Measurements from ENCODE around the gene EXOC4. TPM values are rescaled to one million over a fixed set of nuclear protein-coding genes. Genes with fewer than 3 reads are reported as not detected.
A peak's percentile ranks its signal among the peaks of the same experiment; 100 is the strongest.

The EXOC4 gene
- total RNA-seq, 2 donors from 2014 or later, result 106 to 115 TPM

- H3K9me3 ChIP-seq (ENCODE audit: control insufficient read depth, low read length), result no peaks in the 10 kb centered on the region
- H3K36me3 ChIP-seq (ENCODE audit: control insufficient read depth, insufficient read depth, low read length), result no peaks in the 10 kb centered on the region
- no peak overlapping the region for H3K27ac ChIP-seq (ENCODE audit: low read depth, low read length)
- H3K4me1 ChIP-seq (ENCODE audit: control insufficient read depth, insufficient read depth, low read length), result peaks cover 35% of the 10 kb centered on the region
- Mint-ChIP-seq H3K27ac (no peak overlapping the region), H3K36me3 (ENCODE audit: low read depth) (no peaks in the 10 kb centered on the region), H3K27me3 (ENCODE audit: insufficient read depth) (no peaks in the 10 kb centered on the region), H3K9me3 (no peaks in the 10 kb centered on the region), H3K4me1 (peaks cover 63% of the 10 kb centered on the region), H3K4me3 (no peak overlapping the region)
- no peak for TF ChIP-seq CTCF (conservative IDR thresholded peaks at IDR 0.05)
- H3K4me3 ChIP-seq (ENCODE audit: low read length), result no peak overlapping the region
- H3K9ac ChIP-seq (ENCODE audit: extremely low read depth, low read length, poor library complexity, severe bottlenecking), result no peak overlapping the region
- no peak for DNase-seq
- no peaks in the 10 kb centered on the region for H3K27me3 ChIP-seq (ENCODE audit: control insufficient read depth, insufficient read depth, low read length, poor library complexity, severe bottlenecking)
Observed at GRCh38 chr7:133770863-133771492, 518.1 kb downstream of the EXOC4 start.

- peaks cover 31% of the 10 kb centered on the region for H3K4me1 ChIP-seq (ENCODE audit: control insufficient read depth, insufficient read depth, low read length)
- no peaks in the 10 kb centered on the region for H3K27me3 ChIP-seq (ENCODE audit: control insufficient read depth, insufficient read depth, low read length, poor library complexity, severe bottlenecking)
- Mint-ChIP-seq H3K4me3 (no peak overlapping the region), H3K27ac (no peak overlapping the region), H3K36me3 (ENCODE audit: low read depth) (no peaks in the 10 kb centered on the region), H3K4me1 (peaks cover 58% of the 10 kb centered on the region), H3K9me3 (no peaks in the 10 kb centered on the region), H3K27me3 (ENCODE audit: insufficient read depth) (no peaks in the 10 kb centered on the region)
- 96% methylated on average over 3 to 4 of the region's 4 CpGs for WGBS, 2 experiments (ENCODE audit: insufficient coverage in 1 of 2, insufficient read length in 1 of 2)
- no peak overlapping the region for H3K4me3 ChIP-seq (ENCODE audit: low read length)
- no peak for DNase-seq
- no peaks in the 10 kb centered on the region for H3K36me3 ChIP-seq (ENCODE audit: control insufficient read depth, insufficient read depth, low read length)
- TF ChIP-seq CTCF (conservative IDR thresholded peaks at IDR 0.05), result no peak
- peak overlapping the region; percentile 6 for H3K27ac ChIP-seq (ENCODE audit: low read depth, low read length)
- no peaks in the 10 kb centered on the region for H3K9me3 ChIP-seq (ENCODE audit: control insufficient read depth, low read length)
- H3K9ac ChIP-seq (ENCODE audit: extremely low read depth, low read length, poor library complexity, severe bottlenecking), result no peak overlapping the region
Observed at GRCh38 chr7:133771788-133772419, 519.0 kb downstream of the EXOC4 start.

GRCh38 chr7:133773601-133774000 lies 520.7 kb downstream of the EXOC4 start:
- no peak for TF ChIP-seq CTCF (conservative IDR thresholded peaks at IDR 0.05)
- H3K27ac Mint-ChIP-seq, result no peak overlapping the region
- H3K4me3 Mint-ChIP-seq, result no peak overlapping the region

More at GRCh38 chr7:133773601-133774000, 520.7 kb downstream of the EXOC4 start:
- Histone ChIP-seq H3K27ac (ENCODE audit: low read depth, low read length) (no peak overlapping the region), H3K36me3 (ENCODE audit: control insufficient read depth, insufficient read depth, low read length) (no peaks in the 10 kb centered on the region), H3K4me1 (ENCODE audit: control insufficient read depth, insufficient read depth, low read length) (peaks cover 25% of the 10 kb centered on the region), H3K27me3 (ENCODE audit: control insufficient read depth, insufficient read depth, low read length, poor library complexity, severe bottlenecking) (no peaks in the 10 kb centered on the region), H3K9me3 (ENCODE audit: control insufficient read depth, low read length) (no peaks in the 10 kb centered on the region), H3K4me3 (ENCODE audit: low read length) (no peak overlapping the region), H3K9ac (ENCODE audit: extremely low read depth, low read length, poor library complexity, severe bottlenecking) (no peak overlapping the region)
- no peaks in the 10 kb centered on the region for H3K27me3 Mint-ChIP-seq (ENCODE audit: insufficient read depth)
- peaks cover 6% of the 10 kb centered on the region for H3K36me3 Mint-ChIP-seq (ENCODE audit: low read depth)
- no CpG with 5 or more reads among the region's 3 CpGs for WGBS, 2 experiments (ENCODE audit: insufficient coverage in 1 of 2, insufficient read length in 1 of 2)
- peaks cover 42% of the 10 kb centered on the region for H3K4me1 Mint-ChIP-seq
- DNase-seq, result no peak
- H3K9me3 Mint-ChIP-seq, result no peaks in the 10 kb centered on the region
